ENCODE data around the gene SEMA4F.

SEMA4F gene

DNA sequence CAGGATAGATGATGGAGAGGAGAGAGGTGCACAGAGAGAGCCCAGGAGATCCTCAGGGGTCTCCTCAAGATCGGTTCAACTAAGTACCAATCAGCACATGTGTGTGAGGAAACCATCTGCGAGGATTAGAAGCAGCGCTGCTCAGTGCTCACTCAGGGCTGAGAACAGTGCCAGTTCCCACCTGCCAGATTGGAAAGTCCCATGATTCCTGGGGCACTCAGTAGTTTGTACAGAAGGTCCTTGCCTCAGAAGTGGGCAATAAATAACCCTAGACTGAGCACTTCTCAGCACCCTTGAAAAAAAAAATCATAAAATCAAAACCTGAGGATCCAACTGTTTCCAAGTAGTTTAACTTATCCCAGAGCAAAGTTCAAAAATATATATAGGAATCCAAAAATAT is 53.8 kb downstream of the SEMA4F start:
- no peak for DNase-seq

GRCh38 chr2:74708296-74708695 is 54.2 kb downstream of the SEMA4F start:
- peak; percentile 46 for DNase-seq

- peak; percentile 41 for DNase-seq
These were observed 54.8 kb downstream of the SEMA4F start for GRCh38 chr2:74708883-74709282.

- no peak for DNase-seq
These were observed 58.4 kb downstream of the SEMA4F start for GRCh38 chr2:74712223-74713053.

GRCh38 chr2:74714691-74715080 is 60.6 kb downstream of the SEMA4F start:
- no peak for DNase-seq

DNA sequence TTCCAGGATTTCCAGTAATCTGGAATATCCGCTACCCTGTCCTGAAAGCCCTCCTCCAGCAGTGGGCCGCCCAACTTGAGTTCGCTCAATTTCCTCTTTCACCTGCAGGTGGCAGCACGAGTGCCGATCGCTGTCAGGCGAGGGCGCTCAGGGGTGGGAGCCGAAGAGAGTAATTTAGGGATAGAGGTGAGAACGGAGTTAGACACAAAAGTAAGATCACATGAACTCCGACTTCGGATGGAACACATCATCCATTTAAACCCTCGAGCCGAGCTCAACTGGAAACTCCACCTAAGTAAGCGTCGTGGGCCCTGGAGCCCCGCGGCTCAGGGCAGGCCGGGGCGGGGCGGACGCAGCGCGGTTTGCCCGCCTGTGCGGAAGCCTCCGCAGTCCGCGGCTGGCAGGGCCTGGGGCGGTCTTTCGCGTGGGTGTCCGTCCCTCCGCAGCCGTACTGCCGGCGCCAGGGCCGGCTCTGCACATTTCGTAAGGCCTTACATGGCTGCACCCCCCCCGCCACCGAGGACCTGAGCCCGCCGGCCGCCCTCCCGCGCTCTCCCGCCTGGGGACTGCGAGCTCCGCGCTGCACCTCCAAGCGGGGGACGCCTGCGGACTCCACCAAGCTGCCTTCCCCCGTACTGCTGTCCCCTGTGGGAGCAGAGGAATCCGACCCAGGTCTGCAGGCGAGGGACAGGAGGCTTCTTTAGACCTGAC is 61.2 kb downstream of the SEMA4F start:
- peak; percentile 88 for DNase-seq

GRCh38 chr2:74715880-74716279 is 61.8 kb downstream of the SEMA4F start:
- DNase-seq: no peak

DNA sequence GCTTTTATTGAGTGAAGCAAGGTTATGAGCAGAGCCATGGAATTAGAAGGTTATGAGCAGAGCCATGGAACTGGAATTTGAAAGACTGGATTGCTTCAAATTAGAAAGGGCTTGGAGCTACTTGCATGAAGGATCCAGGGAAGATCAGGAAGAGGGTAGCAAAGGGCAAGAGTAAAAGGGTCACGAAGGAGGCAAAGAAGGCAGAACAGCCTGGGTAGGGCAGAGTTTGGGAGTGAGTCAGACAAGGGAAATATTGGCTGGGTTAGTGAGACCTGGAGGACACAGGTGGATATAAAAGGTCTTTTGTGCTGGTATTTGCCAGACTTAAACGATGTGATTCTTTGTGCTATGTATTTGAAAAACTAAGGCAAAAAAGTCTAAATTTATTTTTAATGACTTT is 65.0 kb downstream of the SEMA4F start:
- no peak for DNase-seq

GRCh38 chr2:74721316-74721715 is 67.3 kb downstream of the SEMA4F start:
- DNase-seq: no peak

GRCh38 chr2:74724496-74724895 is 70.4 kb downstream of the SEMA4F start:
- DNase-seq: no peak

DNA sequence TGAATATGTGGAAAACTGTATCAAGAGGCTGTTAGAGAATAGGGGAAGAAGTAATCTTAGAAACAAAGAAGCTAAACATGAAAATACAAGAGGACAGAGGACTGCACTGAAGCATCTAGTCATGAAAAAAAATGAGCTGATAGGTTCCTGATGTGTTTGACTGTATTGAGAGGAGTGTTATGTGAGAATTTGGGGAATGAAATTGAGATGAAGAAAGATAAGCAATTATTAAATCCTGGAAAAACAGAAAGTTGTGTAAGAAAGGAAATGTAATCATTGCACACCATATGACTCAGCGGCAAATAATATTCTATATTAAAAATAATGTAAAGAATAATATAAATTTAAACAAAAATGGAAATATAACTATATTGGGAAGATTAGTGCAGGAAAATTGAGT is 71.2 kb downstream of the SEMA4F start:
- DNase-seq: no peak

DNA sequence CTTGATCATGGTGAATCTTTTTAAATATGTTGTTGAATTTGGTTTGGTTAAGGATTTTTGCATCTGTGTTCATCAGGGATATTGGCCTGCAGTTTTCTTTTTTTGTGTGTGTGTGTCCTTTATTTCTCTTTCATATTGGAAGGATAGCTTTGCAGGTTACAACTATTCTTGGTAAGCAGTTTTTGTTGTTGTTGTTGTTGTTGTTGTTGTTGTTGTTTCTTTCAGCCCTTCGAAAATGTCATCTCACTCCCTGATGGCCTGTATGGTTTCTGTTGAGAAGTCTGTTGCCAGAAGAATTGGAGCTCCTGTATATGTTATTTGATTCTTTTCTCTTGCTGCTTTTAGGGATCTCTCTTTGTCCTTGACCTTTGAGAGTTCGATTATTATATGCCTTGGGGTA is 74.8 kb downstream of the SEMA4F start:
- no peak for DNase-seq

DNA sequence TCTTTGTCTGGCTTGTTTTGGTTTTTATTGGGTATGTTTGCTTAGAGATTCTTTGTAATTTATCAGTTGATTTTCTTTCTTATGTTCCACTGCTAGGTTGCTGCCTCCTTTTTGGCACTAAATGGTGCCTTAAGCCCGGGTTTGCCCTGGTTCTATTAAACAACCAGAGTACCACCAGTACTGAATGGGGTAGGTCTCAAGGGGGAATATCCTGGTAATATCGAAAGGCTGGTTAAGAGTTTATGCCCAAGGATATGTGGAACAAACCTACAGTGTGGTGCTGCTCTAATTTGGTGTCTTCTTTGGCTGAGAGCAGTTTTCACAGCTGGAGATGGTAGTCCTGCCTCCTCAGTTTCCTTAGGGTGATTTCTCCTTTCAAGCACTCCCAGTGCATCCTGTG is 76.5 kb downstream of the SEMA4F start:
- DNase-seq: no peak

Measured in suppressor macrophage treated with lipopolysaccharide for 4 hours (primary cell).